ENCODE measurements around the gene ANAPC10. TPM values are rescaled to one million over a fixed set of nuclear protein-coding genes. Genes with fewer than 3 reads are reported as not detected.

ANAPC10 gene, protein sequence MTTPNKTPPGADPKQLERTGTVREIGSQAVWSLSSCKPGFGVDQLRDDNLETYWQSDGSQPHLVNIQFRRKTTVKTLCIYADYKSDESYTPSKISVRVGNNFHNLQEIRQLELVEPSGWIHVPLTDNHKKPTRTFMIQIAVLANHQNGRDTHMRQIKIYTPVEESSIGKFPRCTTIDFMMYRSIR
- 17.7 and 21.3 TPM in 2 replicates for total RNA-seq

DNA sequence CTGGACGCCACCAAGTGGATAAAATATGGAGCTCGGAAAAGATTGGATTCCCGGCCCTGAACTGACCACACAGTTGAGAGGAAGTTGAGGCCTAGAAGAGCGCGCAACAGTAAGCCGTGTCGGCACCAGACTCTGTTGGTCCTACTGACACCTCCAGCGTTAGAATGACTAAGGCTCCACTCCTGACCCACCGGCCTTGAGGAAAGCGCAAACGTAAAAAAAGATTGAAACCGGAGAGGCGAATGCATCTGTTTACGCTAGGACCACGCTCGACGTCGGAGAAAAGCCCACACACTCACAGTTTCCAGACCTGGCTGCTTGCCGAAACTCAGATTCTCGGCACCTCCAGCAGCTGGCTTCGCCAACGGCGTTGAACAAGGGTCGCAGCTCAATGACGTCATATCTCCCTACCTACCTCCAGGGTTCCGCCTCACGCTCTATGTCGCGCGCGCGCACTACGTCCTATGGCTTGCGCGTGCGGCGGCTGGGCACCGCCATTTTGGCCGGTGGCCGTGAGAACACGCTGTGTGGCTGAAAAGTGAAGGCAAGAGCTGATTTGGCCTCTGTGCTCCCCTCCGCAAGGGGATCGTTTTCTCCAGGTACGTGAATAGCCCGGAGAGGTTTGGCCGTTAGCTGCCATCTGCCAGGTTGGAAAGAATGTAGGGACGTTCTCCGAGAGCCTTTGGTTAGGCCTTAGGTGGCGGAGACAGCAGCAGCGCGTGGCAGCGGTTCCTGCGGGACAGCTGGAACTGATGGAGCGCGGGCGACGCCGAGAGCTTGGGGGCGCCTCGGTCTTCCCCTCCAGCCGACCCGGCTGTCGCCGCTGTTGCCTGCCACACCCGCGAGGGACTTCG, at the start of gene ANAPC10, which contains the start of gene ABCE1:
TSS of gene ANAPC10 (minus strand) at position 376 of the 854 bp plus-strand sequence. CDS start 2,097 bp downstream, outside the sequence.
TSS of gene ABCE1 (plus strand) at position 491 of the 854 bp plus-strand sequence. CDS start 6,102 bp downstream, outside the sequence.

Other genes starting within 250 kb of the ANAPC10 start
- gene ABCE1, start 115 bp upstream of the ANAPC10 start, total RNA-seq, result 85.6 and 103 TPM in 2 replicates
- 30.7 and 31.0 TPM in 2 replicates for gene OTUD4, start 82.4 kb upstream of the ANAPC10 start, total RNA-seq

All from hair follicle dermal papilla cell (primary cell).